NT2/D1 (cell line): ENCODE results near the gene CELSR1.

Source experiments
- DNase-seq: peaks from one replicate; pipeline ENCODE4 v3.0.0-alpha.2; 2011; ENCODE audit warnings: low read depth, low spot score
- H3K27me3 ChIP-seq: 2 replicates; pipeline ENCODE4 v1.6.0; 2011; ENCODE audit warnings: mild to moderate bottlenecking; ENCODE audit not compliant: insufficient read length, insufficient read depth
- H3K36me3 ChIP-seq: 2 replicates; pipeline ENCODE4 v1.6.1; 2011; ENCODE audit warnings: mild to moderate bottlenecking, low read length, mixed read lengths; ENCODE audit not compliant: insufficient read depth, insufficient read length
- H3K4me1 ChIP-seq: 2 replicates; pipeline ENCODE4 v1.5.1; 2011; ENCODE audit not compliant: insufficient read depth, insufficient read length
- H3K4me3 ChIP-seq: 2 replicates; pipeline ENCODE4 v1.5.1; 2011; ENCODE audit warnings: low read depth; ENCODE audit not compliant: insufficient read length
- H3K9ac ChIP-seq: 2 replicates; pipeline ENCODE4 v1.6.0; 2011; ENCODE audit warnings: low read depth; ENCODE audit not compliant: insufficient read length
- H3K9me3 ChIP-seq: 2 replicates; pipeline ENCODE4 v1.5.1; 2011; ENCODE audit warnings: mild to moderate bottlenecking, low read length; ENCODE audit not compliant: insufficient read depth
- SUZ12 ChIP-seq: IDR thresholded peaks from 2 replicates; pipeline ENCODE4 v1.6.1; 2011; ENCODE audit not compliant: insufficient read length, insufficient read depth; ENCODE audit errors: extremely low read depth
- YY1 ChIP-seq: IDR thresholded peaks from 2 replicates; pipeline ENCODE4 v1.6.1; 2011; ENCODE audit not compliant: insufficient read length, insufficient read depth
- ZNF274 ChIP-seq: IDR thresholded peaks from 2 replicates; pipeline ENCODE4 v1.6.1; 2011; ENCODE audit warnings: mild to moderate bottlenecking, low read depth, low read length

CELSR1 gene

DNA sequence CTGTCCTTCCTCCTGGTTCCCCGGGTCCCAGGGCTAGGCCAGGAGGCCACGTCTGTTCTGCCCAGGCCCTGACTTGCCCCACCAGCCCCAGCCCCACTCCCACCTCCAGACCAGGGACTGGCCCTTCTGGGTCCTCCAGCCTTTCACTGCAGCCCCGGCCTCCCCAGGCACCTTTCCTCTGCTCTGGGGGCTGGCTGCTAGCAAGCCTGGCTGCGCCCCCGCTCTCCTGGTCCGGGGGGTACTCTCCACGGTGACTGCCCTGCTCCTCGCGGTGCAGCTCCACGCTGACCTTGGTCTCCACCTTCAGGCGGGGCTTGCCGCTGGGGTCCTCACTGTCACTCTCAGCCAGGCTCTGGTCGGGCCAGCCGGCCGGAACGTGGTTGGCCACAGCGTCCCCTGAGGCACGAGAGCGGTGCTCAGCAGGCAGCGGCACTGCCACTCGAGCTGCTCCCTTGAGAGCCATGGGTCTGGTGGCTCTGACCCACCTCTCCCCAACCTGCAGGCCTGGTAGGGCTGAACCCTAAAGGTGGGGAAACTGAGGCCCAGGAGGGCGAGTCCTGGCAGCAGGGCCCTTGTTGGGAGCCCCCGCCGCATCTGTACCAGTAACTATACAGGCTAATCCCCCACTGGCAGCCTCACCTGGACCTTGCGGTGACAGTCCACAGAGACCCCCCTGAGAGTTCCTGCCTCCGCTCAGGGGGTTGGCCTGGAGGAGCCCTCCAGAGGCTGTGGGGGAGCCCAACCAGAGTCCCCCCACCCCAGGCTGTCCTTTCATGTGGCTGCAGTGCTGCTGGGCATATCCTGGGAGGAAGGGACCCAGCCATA lies 172.9 kb downstream of the CELSR1 start:
- Histone ChIP-seq H3K4me1 (peaks cover 15% of the 10 kb centered on the region), H3K4me3 (no peak overlapping the region), H3K36me3 (peaks cover 34% of the 10 kb centered on the region), H3K9ac (no peak overlapping the region), H3K27me3 (no peaks in the 10 kb centered on the region), H3K9me3 (no peaks in the 10 kb centered on the region)
- TF ChIP-seq SUZ12 (no peak), YY1 (no peak), ZNF274 (no peak)
- DNase-seq, result no peak

- no peak for DNase-seq
- Histone ChIP-seq H3K9me3 (no peaks in the 10 kb centered on the region), H3K27me3 (no peaks in the 10 kb centered on the region), H3K36me3 (peaks cover 40% of the 10 kb centered on the region), H3K9ac (no peak overlapping the region), H3K4me1 (peaks cover 15% of the 10 kb centered on the region), H3K4me3 (no peak overlapping the region)
- TF ChIP-seq SUZ12 (no peak), ZNF274 (no peak), YY1 (no peak)
These were observed 173.7 kb downstream of the CELSR1 start for GRCh38 chr22:46363611-46364321.

DNA sequence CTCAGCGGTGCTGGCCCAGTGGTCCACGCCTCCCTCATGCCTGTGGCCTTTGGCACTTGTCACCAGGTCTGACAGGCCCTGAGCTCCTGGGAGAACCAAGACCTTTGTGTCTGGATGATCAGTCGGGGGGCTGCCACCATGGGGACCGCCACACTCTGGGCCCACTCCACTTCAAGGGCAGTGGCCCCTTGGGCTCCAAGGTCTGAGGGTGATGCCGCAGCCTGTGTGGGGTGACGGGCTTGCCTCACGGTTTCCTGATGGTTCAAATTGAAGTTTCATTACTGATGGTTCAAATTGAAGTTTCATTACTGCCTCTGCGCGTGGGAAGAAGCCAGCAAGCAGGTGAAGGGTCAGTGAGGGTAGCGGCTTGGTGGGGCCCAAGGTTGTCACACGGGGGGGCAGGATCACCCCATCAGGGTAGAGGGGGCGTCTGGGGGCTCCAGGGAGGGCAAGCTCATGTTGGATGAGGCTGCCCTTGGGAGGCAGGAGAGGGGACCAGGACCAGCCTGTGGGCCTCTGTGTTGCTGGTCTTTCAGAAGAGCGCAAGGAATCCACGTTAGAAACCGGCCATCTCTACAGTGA lies 174.4 kb downstream of the CELSR1 start:
- Histone ChIP-seq H3K4me3 (no peak overlapping the region), H3K4me1 (peaks cover 13% of the 10 kb centered on the region), H3K27me3 (no peaks in the 10 kb centered on the region), H3K36me3 (peaks cover 48% of the 10 kb centered on the region), H3K9ac (no peak overlapping the region), H3K9me3 (no peaks in the 10 kb centered on the region)
- TF ChIP-seq SUZ12, result no peak
- no peak for DNase-seq

DNA sequence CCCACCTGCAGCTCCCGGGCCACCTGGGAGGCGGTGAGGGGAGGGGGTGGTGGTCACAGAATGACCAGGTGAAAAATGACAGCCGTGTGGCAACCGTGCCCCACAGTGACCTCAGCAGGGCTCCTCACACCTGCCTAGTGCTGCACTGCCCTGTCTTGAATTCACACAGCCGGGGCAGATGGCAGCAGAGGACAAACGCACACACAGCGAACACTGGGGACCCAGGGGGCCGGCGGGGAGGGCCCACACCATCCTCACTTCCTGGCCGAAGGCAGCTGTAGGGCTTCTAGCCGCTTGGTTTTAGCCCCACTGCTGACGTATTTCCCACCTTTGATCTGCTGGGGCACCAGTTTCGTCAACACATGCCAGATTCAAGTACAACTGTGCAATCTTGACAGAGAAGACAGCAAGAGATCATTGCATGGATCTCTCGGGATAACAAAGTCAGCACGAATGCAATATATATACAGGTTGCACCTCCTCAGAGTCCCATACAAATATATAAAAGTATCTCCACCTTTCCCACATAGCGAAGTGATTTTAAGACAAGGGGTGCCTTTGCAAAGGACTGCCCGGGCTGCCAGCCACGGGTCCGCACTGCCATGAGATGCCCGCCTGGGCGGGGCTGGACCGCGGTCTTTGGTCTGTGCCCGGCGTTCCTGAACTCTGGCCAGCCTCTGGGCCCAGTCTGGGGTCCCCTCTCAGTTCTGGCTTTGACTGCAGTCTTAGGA lies 175.1 kb downstream of the CELSR1 start:
- Histone ChIP-seq H3K9ac (no peak overlapping the region), H3K4me1 (peaks cover 7% of the 10 kb centered on the region), H3K9me3 (no peaks in the 10 kb centered on the region), H3K27me3 (no peaks in the 10 kb centered on the region), H3K36me3 (peaks cover 52% of the 10 kb centered on the region), H3K4me3 (no peak overlapping the region)
- TF ChIP-seq ZNF274 (no peak), SUZ12 (no peak), YY1 (no peak)
- no peak for DNase-seq

DNA sequence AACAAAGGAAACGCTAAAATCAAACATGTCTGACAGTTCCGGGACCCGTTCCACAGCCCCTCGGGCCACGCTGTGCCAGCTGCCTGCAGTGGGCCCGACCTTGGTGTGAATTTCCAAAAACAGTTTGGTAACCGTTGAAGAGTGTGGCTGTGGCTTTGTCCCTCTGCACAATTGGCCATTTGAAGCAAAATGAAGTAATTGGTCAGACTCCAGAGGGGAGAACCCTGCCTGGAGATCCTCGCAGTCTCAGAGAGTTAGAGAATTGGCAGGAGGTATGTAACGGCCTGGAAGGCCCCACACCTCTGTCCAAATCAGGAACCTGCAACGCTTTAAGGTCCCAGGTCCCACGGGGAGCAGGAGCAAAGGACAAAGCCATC lies 175.6 kb downstream of the CELSR1 start:
- H3K9ac ChIP-seq, result no peak overlapping the region

GRCh38 chr22:46360891-46361290 lies 176.5 kb downstream of the CELSR1 start:
- Histone ChIP-seq H3K4me1 (peaks cover 4% of the 10 kb centered on the region), H3K4me3 (no peak overlapping the region), H3K27me3 (no peaks in the 10 kb centered on the region), H3K9me3 (no peaks in the 10 kb centered on the region), H3K9ac (no peak overlapping the region), H3K36me3 (peaks cover 62% of the 10 kb centered on the region)
- TF ChIP-seq SUZ12 (no peak), ZNF274 (no peak), YY1 (no peak)
- no peak for DNase-seq

More for the DNA sequence above, 175.6 kb downstream of the CELSR1 start:
- Histone ChIP-seq H3K27me3 (no peaks in the 10 kb centered on the region), H3K4me3 (no peak overlapping the region), H3K36me3 (peaks cover 56% of the 10 kb centered on the region), H3K4me1 (peaks cover 4% of the 10 kb centered on the region), H3K9me3 (no peaks in the 10 kb centered on the region)
- DNase-seq, result no peak
- TF ChIP-seq YY1 (no peak), SUZ12 (no peak), ZNF274 (no peak)
